ENCODE results near the gene DSCAML1.

DSCAML1 gene

DNA sequence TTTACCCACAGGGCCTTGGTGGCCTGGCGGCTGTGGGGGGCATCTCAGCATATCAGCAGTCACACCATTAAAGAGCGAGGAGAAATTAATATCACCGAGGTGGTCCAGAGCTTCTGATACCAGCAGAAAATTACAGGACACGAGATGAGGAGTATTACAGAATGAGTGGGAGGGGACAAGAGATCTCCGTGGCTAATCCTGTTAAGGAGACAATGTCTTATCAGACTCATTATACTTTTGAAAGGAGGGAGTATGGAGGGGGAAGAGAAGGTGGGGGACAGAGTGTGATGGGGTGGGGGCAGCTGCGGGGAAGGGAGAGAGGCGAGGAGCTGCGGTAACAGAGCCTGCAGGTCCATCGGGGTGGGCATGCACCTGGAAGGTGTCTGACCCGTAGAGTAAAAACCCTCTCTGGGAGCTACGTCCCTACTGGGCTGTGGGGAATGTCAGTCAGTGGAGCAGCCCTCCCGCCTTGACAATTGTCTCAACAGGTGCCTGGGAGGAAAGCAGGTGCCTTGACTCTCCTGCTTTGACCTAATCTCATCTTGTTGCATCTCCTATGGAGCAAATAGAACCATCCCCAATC lies 245.2 kb downstream of the DSCAML1 start:
- no peak for DNase-seq (ENCODE audit: extremely low read depth, low read depth)
- TF ChIP-seq, protein P1, sequence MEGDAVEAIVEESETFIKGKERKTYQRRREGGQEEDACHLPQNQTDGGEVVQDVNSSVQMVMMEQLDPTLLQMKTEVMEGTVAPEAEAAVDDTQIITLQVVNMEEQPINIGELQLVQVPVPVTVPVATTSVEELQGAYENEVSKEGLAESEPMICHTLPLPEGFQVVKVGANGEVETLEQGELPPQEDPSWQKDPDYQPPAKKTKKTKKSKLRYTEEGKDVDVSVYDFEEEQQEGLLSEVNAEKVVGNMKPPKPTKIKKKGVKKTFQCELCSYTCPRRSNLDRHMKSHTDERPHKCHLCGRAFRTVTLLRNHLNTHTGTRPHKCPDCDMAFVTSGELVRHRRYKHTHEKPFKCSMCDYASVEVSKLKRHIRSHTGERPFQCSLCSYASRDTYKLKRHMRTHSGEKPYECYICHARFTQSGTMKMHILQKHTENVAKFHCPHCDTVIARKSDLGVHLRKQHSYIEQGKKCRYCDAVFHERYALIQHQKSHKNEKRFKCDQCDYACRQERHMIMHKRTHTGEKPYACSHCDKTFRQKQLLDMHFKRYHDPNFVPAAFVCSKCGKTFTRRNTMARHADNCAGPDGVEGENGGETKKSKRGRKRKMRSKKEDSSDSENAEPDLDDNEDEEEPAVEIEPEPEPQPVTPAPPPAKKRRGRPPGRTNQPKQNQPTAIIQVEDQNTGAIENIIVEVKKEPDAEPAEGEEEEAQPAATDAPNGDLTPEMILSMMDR (IDR thresholded peaks at IDR 0.05; ENCODE audit: low read depth, low read length, missing control alignments): no peak

DNA sequence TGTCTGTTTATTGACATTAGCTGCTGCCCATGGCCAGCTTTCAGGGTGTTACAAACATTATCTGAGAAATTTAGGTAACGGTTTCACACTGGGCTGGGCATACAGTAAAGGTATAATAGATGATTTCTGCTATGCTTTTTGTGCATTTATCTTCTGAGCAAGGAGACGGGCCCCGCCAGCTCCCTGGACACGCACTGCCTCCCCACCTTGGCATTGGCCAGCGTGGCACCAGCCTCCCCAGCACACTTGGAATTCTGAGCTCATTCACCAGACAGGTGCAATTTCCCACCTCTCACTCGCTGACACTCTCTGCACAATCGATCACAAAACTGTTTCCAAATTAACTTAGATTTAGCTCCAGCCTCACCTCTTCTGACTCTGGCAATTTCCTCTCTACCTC lies 246.6 kb downstream of the DSCAML1 start:
- DNase-seq (ENCODE audit: extremely low read depth, low read depth): no peak
- H3K4me3 ChIP-seq (replicated peaks; ENCODE audit: low read depth, low read length): no peak overlapping the region
- TF ChIP-seq, protein P1 (IDR thresholded peaks at IDR 0.05; ENCODE audit: low read depth, low read length, missing control alignments): no peak

More for the DNA sequence above, 245.2 kb downstream of the DSCAML1 start:
- no peak overlapping the region for H3K4me3 ChIP-seq (replicated peaks; ENCODE audit: low read depth, low read length)

DNA sequence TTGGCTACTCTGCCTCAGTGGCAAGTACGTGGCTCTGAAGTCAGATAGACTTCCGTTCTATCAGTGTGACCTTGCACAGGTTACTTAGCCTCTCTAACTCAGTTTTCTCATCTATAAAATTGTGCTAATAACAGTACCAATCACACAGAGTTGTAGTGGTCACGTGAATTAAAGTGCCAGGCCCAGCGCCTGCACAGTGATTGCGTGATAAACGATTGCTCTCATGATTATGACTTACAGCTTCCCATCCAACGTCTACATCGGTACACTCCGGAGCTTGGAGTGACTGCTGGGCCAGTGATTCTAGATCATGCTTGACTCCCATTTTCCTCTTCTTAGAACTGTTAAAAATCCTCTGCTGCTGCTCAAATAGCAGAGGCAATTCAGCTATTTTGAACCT lies 247.6 kb downstream of the DSCAML1 start:
- DNase-seq (ENCODE audit: extremely low read depth, low read depth): no peak
- TF ChIP-seq, protein P1 (IDR thresholded peaks at IDR 0.05; ENCODE audit: low read depth, low read length, missing control alignments): no peak
- H3K4me3 ChIP-seq (replicated peaks; ENCODE audit: low read depth, low read length): no peak overlapping the region

DNA sequence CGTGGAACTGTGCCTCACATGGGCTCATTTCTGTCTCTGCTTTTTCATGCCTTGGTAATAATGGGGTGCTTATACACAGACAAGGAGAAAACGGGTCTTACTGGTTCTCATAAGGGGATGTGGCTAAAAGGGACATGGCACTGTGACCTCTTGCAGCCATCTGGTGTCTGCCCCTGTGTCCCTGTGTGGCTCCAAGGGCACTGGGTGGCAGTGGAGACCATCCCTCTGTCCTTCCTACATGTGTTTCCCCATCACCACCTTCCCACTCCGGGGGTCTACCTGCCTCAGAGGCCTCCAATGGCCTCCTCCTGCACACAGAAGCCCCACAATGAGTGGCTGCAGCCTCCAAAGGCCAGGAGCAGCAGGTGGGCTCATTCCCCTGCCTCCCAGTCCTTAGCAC lies 248.1 kb downstream of the DSCAML1 start:
- TF ChIP-seq, protein P1 (IDR thresholded peaks at IDR 0.05; ENCODE audit: low read depth, low read length, missing control alignments): no peak
- no peak overlapping the region for H3K4me3 ChIP-seq (replicated peaks; ENCODE audit: low read depth, low read length)
- DNase-seq (ENCODE audit: extremely low read depth, low read depth): no peak

DNA sequence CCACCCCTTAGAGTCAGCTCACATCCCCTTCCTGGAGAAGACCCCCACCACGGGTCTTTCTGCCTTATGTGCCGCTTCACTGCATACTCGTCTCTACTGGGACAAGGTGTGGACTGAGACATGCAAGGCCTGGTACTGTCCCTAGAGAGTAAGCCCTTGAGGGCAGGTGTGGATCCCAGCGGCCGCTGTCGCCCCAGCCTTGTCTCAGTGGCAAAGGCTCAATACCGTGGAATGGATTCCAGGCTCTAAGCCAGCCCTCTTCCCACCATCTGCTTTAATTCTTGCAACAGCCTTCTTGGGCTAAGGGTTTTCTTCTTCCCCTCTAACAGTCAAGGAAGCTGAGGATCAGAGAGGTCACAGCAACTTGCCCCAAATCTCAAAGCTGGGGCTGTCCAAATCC lies 249.1 kb downstream of the DSCAML1 start:
- DNase-seq (ENCODE audit: extremely low read depth, low read depth): no peak
- TF ChIP-seq, protein P1 (IDR thresholded peaks at IDR 0.05; ENCODE audit: low read depth, low read length, missing control alignments): no peak
- no peak overlapping the region for H3K4me3 ChIP-seq (replicated peaks; ENCODE audit: low read depth, low read length)

DNA sequence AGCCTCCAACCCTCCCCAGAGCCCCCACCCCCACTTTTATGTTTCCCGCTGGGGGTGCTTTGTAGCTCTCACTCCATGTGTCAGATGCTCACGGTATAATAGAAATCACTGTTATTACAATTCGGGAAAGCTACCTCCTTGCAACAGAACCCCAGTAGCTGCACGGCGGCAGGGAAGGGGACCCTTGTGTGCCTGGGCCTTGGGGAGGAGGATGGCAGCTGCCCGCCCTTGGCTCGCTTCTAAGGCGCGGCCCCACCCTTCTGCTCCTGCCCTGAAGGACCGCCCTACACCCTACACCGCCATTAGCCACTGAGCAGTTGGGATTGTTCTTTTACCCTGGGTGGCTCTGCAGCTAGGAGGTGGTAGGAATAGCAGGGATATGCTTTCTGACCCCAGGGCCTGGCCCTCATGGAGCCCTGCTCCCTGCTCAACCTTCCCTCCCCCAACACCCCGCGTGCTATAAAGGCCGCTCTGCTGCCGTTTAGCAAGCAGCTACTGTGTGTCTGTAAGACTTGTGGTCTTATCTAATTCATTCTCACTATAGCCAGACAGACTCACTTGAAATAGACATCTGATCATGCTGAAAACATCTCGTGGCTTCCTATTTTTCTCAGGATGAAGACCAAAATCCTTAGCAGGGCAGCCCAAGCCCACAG lies 249.7 kb downstream of the DSCAML1 start:
- no peak for DNase-seq (ENCODE audit: extremely low read depth, low read depth)
- TF ChIP-seq, protein P1 (IDR thresholded peaks at IDR 0.05; ENCODE audit: low read depth, low read length, missing control alignments): no peak
- no peak overlapping the region for H3K4me3 ChIP-seq (replicated peaks; ENCODE audit: low read depth, low read length)
